A673 (cell line): ENCODE data around the gene GBGT1.

Experiments used
- CTCF ChIP-seq: fragments of 300-800, 200-600 bp; sonication (generic); conservative IDR thresholded peaks from 2 replicates; pipeline ENCODE4 v1.5.1; 2017; ENCODE audit warnings: low read depth, mild to moderate bottlenecking, antibody characterized with exemption, low read length, moderate library complexity, mixed read lengths
- EZH2 ChIP-seq: fragments of 200-600 bp; sonication (generic); IDR thresholded peaks from 2 replicates; pipeline ENCODE4 v1.6.1; 2017; ENCODE audit warnings: borderline replicate concordance, low read depth, mild to moderate bottlenecking, mixed read lengths, antibody characterized with exemption, low read length; ENCODE audit not compliant: poor library complexity, severe bottlenecking

GRCh38 chr9:133164191-133164590 is 477 bp upstream of the GBGT1 start:
- no peak for TF ChIP-seq CTCF
- TF ChIP-seq EZH2, result no peak
